Peyer's patch (tissue), 4 donors: ENCODE results near the gene TMEM42.

Experiments used
- CTCF ChIP-seq, 6 experiments: fragments of 450-650 bp in 4 of 6; fragments of 200-600 bp in 2 of 6; sonication (generic) in 1 of 6; IDR thresholded peaks; one replicate each; pipeline ENCODE4 v1.5.1; 2017 to 2019; ENCODE audit warnings: antibody characterized with exemption in 6 of 6, mild to moderate bottlenecking in 3 of 6, moderate library complexity in 1 of 6
- POLR2A ChIP-seq, 2 donors: fragments of 450-650 bp; IDR thresholded peaks; one replicate each; pipeline ENCODE4 v1.5.1; 2017; ENCODE audit warnings: antibody characterized with exemption in 2 of 2, mild to moderate bottlenecking in 2 of 2, moderate library complexity in 2 of 2

- TF ChIP-seq CTCF (IDR thresholded peaks at IDR 0.05) (no peak), POLR2A (IDR thresholded peaks at IDR 0.05) (no peak)
These were observed 47.0 kb upstream of the TMEM42 start for GRCh38 chr3:44814751-44815150.
